ENCODE measurements around the gene TNS2.

The TNS2 gene

GRCh38 chr12:53056296-53056695 lies 6.4 kb downstream of the TNS2 start:
- DNase-seq (ENCODE audit: low read depth in 3 of 3, low spot score in 1 of 3): no peak

GRCh38 chr12:53056901-53057300 lies 7.0 kb downstream of the TNS2 start:
- DNase-seq (ENCODE audit: low read depth in 3 of 3, low spot score in 1 of 3): no peak

- DNase-seq (ENCODE audit: low read depth in 3 of 3, low spot score in 1 of 3): no peak
These were observed 8.1 kb downstream of the TNS2 start for GRCh38 chr12:53057816-53058500.

GRCh38 chr12:53058674-53059433 lies 9.0 kb downstream of the TNS2 start:
- no peak for DNase-seq (ENCODE audit: low read depth in 3 of 3, low spot score in 1 of 3)

GRCh38 chr12:53059434-53060063 lies 9.7 kb downstream of the TNS2 start:
- DNase-seq (ENCODE audit: low read depth in 3 of 3, low spot score in 1 of 3): no peak

GRCh38 chr12:53060064-53060720 lies 10.3 kb downstream of the TNS2 start:
- DNase-seq (ENCODE audit: low read depth in 3 of 3, low spot score in 1 of 3): no peak

- DNase-seq (ENCODE audit: low read depth in 3 of 3, low spot score in 1 of 3): no peak
These were observed 10.9 kb downstream of the TNS2 start for GRCh38 chr12:53060721-53061276.

GRCh38 chr12:53061404-53062010 lies 11.6 kb downstream of the TNS2 start:
- no peak for DNase-seq (ENCODE audit: low read depth in 3 of 3, low spot score in 1 of 3)

GRCh38 chr12:53062011-53062961 lies 12.4 kb downstream of the TNS2 start:
- no peak for DNase-seq (ENCODE audit: low read depth in 3 of 3, low spot score in 1 of 3)

- DNase-seq (ENCODE audit: low read depth in 3 of 3, low spot score in 1 of 3): no peak
These were observed 13.3 kb downstream of the TNS2 start for GRCh38 chr12:53062977-53063707.

GRCh38 chr12:53063708-53064612 lies 14.1 kb downstream of the TNS2 start:
- no peak for DNase-seq (ENCODE audit: low read depth in 3 of 3, low spot score in 1 of 3)

- no peak for DNase-seq (ENCODE audit: low read depth in 3 of 3, low spot score in 1 of 3)
These were observed 15.0 kb downstream of the TNS2 start for GRCh38 chr12:53064613-53065436.

GRCh38 chr12:53065470-53065869 lies 15.6 kb downstream of the TNS2 start:
- DNase-seq (ENCODE audit: low read depth in 3 of 3, low spot score in 1 of 3): no peak

- peak in 2 of 3 donors; percentile 36 to 60 for DNase-seq (ENCODE audit: low read depth in 3 of 3, low spot score in 1 of 3)
These were observed 16.4 kb downstream of the TNS2 start for GRCh38 chr12:53065975-53066931.

GRCh38 chr12:53067074-53067992 lies 17.5 kb downstream of the TNS2 start:
- DNase-seq (ENCODE audit: low read depth in 3 of 3, low spot score in 1 of 3): no peak

Data from stimulated activated CD4-positive, alpha-beta T cell treated with anti-CD3 and anti-CD28 coated beads, TNF-alpha, amount 100 ng/mL, for 1 hour (primary cell).